Endothelial cell of umbilical vein (primary cell): ENCODE data around the gene GALNT13. TPM values are rescaled to one million over a fixed set of nuclear protein-coding genes. Genes with fewer than 3 reads are reported as not detected.

Experiments used
- BruUV-seq: library from RNA; stranded (reverse); fragments of 400-500 nt; replicated peaks from 2 replicates; lab custom pipeline; 2021; lab: Mats Ljungman, UMichigan
- CTCF ChIA-PET: fragments of 300-600, 350-600 bp; sonication (Branson Sonifier 250); formaldehyde crosslinking; loops from one replicate; lab custom pipeline; 2021; ENCODE audit warnings: antibody characterized with exemption, inconsistent platforms; lab: Charles Lee
- POLR2A ChIA-PET: fragments of 300-600, 350-600 bp; sonication (Branson Sonifier 250); formaldehyde crosslinking; loops from one replicate; lab custom pipeline; 2021; ENCODE audit warnings: antibody characterized with exemption, inconsistent platforms; lab: Charles Lee
- DNase-seq: peaks from one replicate; pipeline ENCODE4 v3.0.0-alpha.2; 2011; ENCODE audit warnings: low read depth, low spot score
- FAIRE-seq: peaks from 2 replicates; lab custom pipeline; 2011; peaks lifted over from hg19 to GRCh38; lab: Jason Lieb, UNC
- H2AFZ ChIP-seq: 2 replicates; pipeline ENCODE4 v1.6.0; 2012; ENCODE audit warnings: low read depth, low read length, control low read depth, inconsistent platforms
- H3K27ac ChIP-seq: 2 replicates; pipeline ENCODE4 v1.5.1; 2011; ENCODE audit warnings: low read depth, mild to moderate bottlenecking, control low read depth, low read length, moderate library complexity; ENCODE audit not compliant: insufficient read depth
- H3K27me3 ChIP-seq, 2 experiments: 2 replicates each; pipeline versions ENCODE4 v1.6.0 to v1.6.1; 2011; ENCODE audit warnings: low read length in 2 of 2, mixed read lengths in 1 of 2; ENCODE audit not compliant: control insufficient read depth in 2 of 2, insufficient read depth in 2 of 2
- H3K36me3 ChIP-seq, 2 experiments: 2 replicates in 1 of 2; 3 replicates in 1 of 2; pipeline ENCODE4 v1.5.1; 2011; ENCODE audit warnings: low read length in 2 of 2, mild to moderate bottlenecking in 1 of 2, moderate library complexity in 1 of 2; ENCODE audit not compliant: control insufficient read depth in 2 of 2, insufficient read depth in 2 of 2; ENCODE audit errors: extremely low read depth in 1 of 2
- H3K4me1 ChIP-seq: 3 replicates; pipeline ENCODE4 v1.5.1; 2011; ENCODE audit warnings: mild to moderate bottlenecking, low read length; ENCODE audit not compliant: control insufficient read depth, insufficient read depth; ENCODE audit errors: extremely low read depth
- H3K4me2 ChIP-seq: 2 replicates; pipeline ENCODE4 v1.6.1; 2011; ENCODE audit warnings: low read length, control low read depth, mixed read lengths; ENCODE audit not compliant: insufficient read depth
- H3K4me3 ChIP-seq, 3 experiments: fragments of 200-600 bp in 1 of 3; sonication (generic), shearing (Covaris generic) in 1 of 3; replicated peaks in 1 of 3; 2 replicates each; pipeline ENCODE4 v1.5.1; 2011 to 2016; ENCODE audit warnings: control low read depth in 3 of 3, low read length in 3 of 3, mild to moderate bottlenecking in 2 of 3, inconsistent platforms in 1 of 3, low read depth in 1 of 3, moderate library complexity in 1 of 3; ENCODE audit not compliant: insufficient read depth in 1 of 3
- H3K79me2 ChIP-seq: 2 replicates; pipeline ENCODE4 v1.6.0; 2012; ENCODE audit warnings: low read length, inconsistent platforms; ENCODE audit not compliant: control insufficient read depth, insufficient read depth
- H3K9ac ChIP-seq: replicated peaks from 2 replicates; pipeline ENCODE3; 2011; ENCODE audit warnings: low read length, control low read depth; ENCODE audit not compliant: insufficient read depth; ENCODE audit errors: extremely low read depth
- H3K9me1 ChIP-seq: replicated peaks from 3 replicates; pipeline ENCODE4 v1.6.0; 2011; ENCODE audit warnings: mild to moderate bottlenecking, low read length; ENCODE audit not compliant: control insufficient read depth, insufficient read depth; ENCODE audit errors: extremely low read depth
- H3K9me3 ChIP-seq: replicated peaks from 2 replicates; pipeline ENCODE4 v1.5.1; 2012; ENCODE audit warnings: low read length, inconsistent platforms; ENCODE audit not compliant: control insufficient read depth, insufficient read depth
- H4K20me1 ChIP-seq: replicated peaks from 2 replicates; pipeline ENCODE3; 2011; ENCODE audit warnings: mild to moderate bottlenecking, low read length; ENCODE audit not compliant: control insufficient read depth, insufficient read depth; ENCODE audit errors: extremely low read depth
- EZH2 ChIP-seq: IDR thresholded peaks from 2 replicates; pipeline ENCODE4 v1.6.1; 2012; ENCODE audit warnings: borderline replicate concordance, low read depth, mild to moderate bottlenecking, moderate library complexity, low read length, inconsistent platforms; ENCODE audit not compliant: severe bottlenecking
- FOS ChIP-seq: IDR thresholded peaks from 2 replicates; pipeline ENCODE4 v1.6.1; 2011; ENCODE audit warnings: mild to moderate bottlenecking, low read length, moderate library complexity, borderline replicate concordance; ENCODE audit not compliant: insufficient read depth
- GATA2 ChIP-seq: IDR thresholded peaks from 2 replicates; pipeline ENCODE4 v1.7.0; 2011; ENCODE audit warnings: low read depth, mild to moderate bottlenecking, moderate library complexity, mixed read lengths, low read length; ENCODE audit not compliant: insufficient read length, insufficient read depth
- JUN ChIP-seq: IDR thresholded peaks from 2 replicates; pipeline ENCODE4 v1.6.1; 2011; ENCODE audit warnings: borderline replicate concordance, low read depth; ENCODE audit not compliant: insufficient read length, insufficient read depth
- MAX ChIP-seq: IDR thresholded peaks from 2 replicates; pipeline ENCODE4 v1.6.1; 2011; ENCODE audit not compliant: insufficient read depth, insufficient read length
- MYC ChIP-seq: IDR thresholded peaks from one replicate; pipeline ENCODE4 v1.6.1; 2011; ENCODE audit warnings: mild to moderate bottlenecking, low read depth, low read length
- POLR2A ChIP-seq: IDR thresholded peaks from 2 replicates; pipeline ENCODE4 v1.6.1; 2012; ENCODE audit warnings: low read depth, mild to moderate bottlenecking, control low read depth, low read length
- POLR2AphosphoS5 ChIP-seq: IDR thresholded peaks from 2 replicates; pipeline ENCODE4 v1.6.1; 2012; ENCODE audit warnings: low read depth, mild to moderate bottlenecking, control low read depth, low read length, moderate library complexity; ENCODE audit not compliant: insufficient read depth
- dilution Hi-C: fragments of 300-500 bp; cut with MboI; formaldehyde crosslinking; loops from one replicate; pipeline ENCODE4 v1.15.0; 2019; ENCODE audit warnings: low sequenced_read_pairs; ENCODE audit not compliant: extremely low pct_ligation_motif_present
- intact Hi-C: fragments of 100-400 bp; cut with micrococcal nuclease; formaldehyde crosslinking; loops from one replicate; pipeline ENCODE4 v1.10.0; 2022
- polyA plus RNA-seq, 4 experiments: library from polyadenylated mRNA; depleted of rRNA in 3 of 4; stranded (reverse) in 3 of 4; unstranded in 1 of 4; fragments of >200 nt; gene quantifications; 2 replicates each; pipeline versions ENCODE4 v1.2.1 to v1.2.3, GENCODE V29; 2011 to 2012; ENCODE audit warnings: missing spikeins in 1 of 4
- total RNA-seq: library from RNA; stranded (reverse); gene quantifications from 2 replicates; pipeline ENCODE4 v1.2.3, GENCODE V29; 2021
- TF ChIP-seq, protein P1 (sequence below), 2 donors: IDR thresholded peaks; 1 replicate in 1 of 2; 2 replicates in 1 of 2; pipeline ENCODE4 v1.5.1; 2011; ENCODE audit warnings: low read length in 2 of 2, mild to moderate bottlenecking in 2 of 2, moderate library complexity in 2 of 2, control low read depth in 1 of 2, inconsistent platforms in 1 of 2, low read depth in 1 of 2; ENCODE audit not compliant: insufficient read depth in 1 of 2; ENCODE audit errors: extremely low read depth in 1 of 2

Gene GALNT13
- total and polyA plus RNA-seq, 2 donors (not counting 3 experiments of a cell fraction or from before 2014, with no cell fraction given), result 0.06 TPM; not detected in 1

- TF ChIP-seq EZH2, result no peak
- TF ChIP-seq FOS, result no peak
- TF ChIP-seq MYC, result no peak
- no peak for TF ChIP-seq JUN
- TF ChIP-seq GATA2, result no peak
- TF ChIP-seq POLR2A, result no peak
- TF ChIP-seq, protein P1, sequence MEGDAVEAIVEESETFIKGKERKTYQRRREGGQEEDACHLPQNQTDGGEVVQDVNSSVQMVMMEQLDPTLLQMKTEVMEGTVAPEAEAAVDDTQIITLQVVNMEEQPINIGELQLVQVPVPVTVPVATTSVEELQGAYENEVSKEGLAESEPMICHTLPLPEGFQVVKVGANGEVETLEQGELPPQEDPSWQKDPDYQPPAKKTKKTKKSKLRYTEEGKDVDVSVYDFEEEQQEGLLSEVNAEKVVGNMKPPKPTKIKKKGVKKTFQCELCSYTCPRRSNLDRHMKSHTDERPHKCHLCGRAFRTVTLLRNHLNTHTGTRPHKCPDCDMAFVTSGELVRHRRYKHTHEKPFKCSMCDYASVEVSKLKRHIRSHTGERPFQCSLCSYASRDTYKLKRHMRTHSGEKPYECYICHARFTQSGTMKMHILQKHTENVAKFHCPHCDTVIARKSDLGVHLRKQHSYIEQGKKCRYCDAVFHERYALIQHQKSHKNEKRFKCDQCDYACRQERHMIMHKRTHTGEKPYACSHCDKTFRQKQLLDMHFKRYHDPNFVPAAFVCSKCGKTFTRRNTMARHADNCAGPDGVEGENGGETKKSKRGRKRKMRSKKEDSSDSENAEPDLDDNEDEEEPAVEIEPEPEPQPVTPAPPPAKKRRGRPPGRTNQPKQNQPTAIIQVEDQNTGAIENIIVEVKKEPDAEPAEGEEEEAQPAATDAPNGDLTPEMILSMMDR (IDR thresholded peaks at IDR 0.05; ENCODE audit: extremely low read depth in 1 of 2, insufficient read depth in 1 of 2, low read depth in 1 of 2, low read length in 2 of 2), result no peak
- no peak for TF ChIP-seq POLR2AphosphoS5
- no peak for TF ChIP-seq MAX
- no peak overlapping the region for H3K27ac ChIP-seq
- ChIA-PET CTCF (interaction anchor here (0.9 to 1.6 kb wide), 3 partner anchors 700 to 858 kb away, joined by 3 to 5 read pairs (median 4); no protein-coding TSS in a partner anchor), POLR2A (no interaction called here)
- H3K9ac ChIP-seq, result no peak overlapping the region
- H3K36me3 ChIP-seq, result no peaks in the 10 kb centered on the region
- DNase-seq (no peak), FAIRE-seq (no peak)
- intact Hi-C loops, result loop anchor here (2.0 to 5.0 kb wide), 2 partner anchors 170 to 798 kb away; no protein-coding TSS in a partner anchor
- no peak overlapping the region for H3K4me3 ChIP-seq
- H3K4me2 ChIP-seq, result no peak overlapping the region
- H3K27me3 ChIP-seq, result no peaks in the 10 kb centered on the region
- H3K9me3 ChIP-seq, result no peaks in the 10 kb centered on the region
- dilution Hi-C loops, result no loop called here
- no peaks in the 10 kb centered on the region for H3K9me1 ChIP-seq
- H3K79me2 ChIP-seq, result no peaks in the 10 kb centered on the region
- BruUV-seq, result no TSS peak
- no peak overlapping the region for H2AFZ ChIP-seq
- H3K4me1 ChIP-seq, result no peaks in the 10 kb centered on the region
- no peaks in the 10 kb centered on the region for H4K20me1 ChIP-seq
Observed at GRCh38 chr2:154452471-154452870, 580.7 kb downstream of the GALNT13 start.
